Esophagus (tissue), 2 donors: ENCODE measurements around the gene COL4A1. TPM values are rescaled to one million over a fixed set of nuclear protein-coding genes. Genes with fewer than 3 reads are reported as not detected.

ENCODE experiments used
- H3K27ac ChIP-seq, 2 donors: one replicate each; pipeline ENCODE4 v1.5.1; 2013; ENCODE audit warnings: low read depth in 2 of 2, mild to moderate bottlenecking in 2 of 2, inconsistent platforms in 1 of 2, low read length in 1 of 2, moderate library complexity in 1 of 2
- H3K27me3 ChIP-seq, 2 donors: one replicate each; pipeline ENCODE4 v1.6.1; 2013; ENCODE audit warnings: low read length in 2 of 2, control low read depth in 1 of 2, mild to moderate bottlenecking in 1 of 2; ENCODE audit not compliant: insufficient read depth in 2 of 2, control insufficient read depth in 1 of 2
- H3K36me3 ChIP-seq, 2 donors: one replicate each; pipeline ENCODE4 v1.6.1; 2013; ENCODE audit warnings: low read length in 1 of 2; ENCODE audit not compliant: control insufficient read depth in 2 of 2, insufficient read depth in 2 of 2
- H3K4me1 ChIP-seq, 2 donors: one replicate each; pipeline ENCODE4 v1.6.1; 2013; ENCODE audit warnings: low read length in 1 of 2; ENCODE audit not compliant: control insufficient read depth in 2 of 2, insufficient read depth in 2 of 2
- H3K4me3 ChIP-seq, 2 donors: one replicate each; pipeline ENCODE4 v1.5.1; 2013; ENCODE audit warnings: low read length in 2 of 2, mild to moderate bottlenecking in 2 of 2, low read depth in 1 of 2, moderate library complexity in 1 of 2
- H3K9me3 ChIP-seq, 2 donors: one replicate each; pipeline ENCODE4 v1.6.1; 2013; ENCODE audit warnings: mild to moderate bottlenecking in 2 of 2, low read depth in 1 of 2, low read length in 1 of 2, moderate library complexity in 1 of 2; ENCODE audit not compliant: control insufficient read depth in 2 of 2, insufficient read depth in 1 of 2
- WGBS, 2 donors: extraction: QIAGEN DNeasy Blood & Tissue Kit; methylation state at CpG; one replicate each; pipeline ENCODE4 v1.1.7; 2013; 5-methylcytosine and 5-hydroxymethylcytosine counted together
- polyA plus RNA-seq, 2 donors: library from polyadenylated mRNA; stranded (reverse); fragments of 200-250 nt; gene quantifications; one replicate each; pipeline ENCODE4 v1.2.3, GENCODE V29; 2013
- donor health status: healthy with polysubstance abuse.
- donor health status: Bipolar disorder and iron deficiency.

Gene COL4A1
- polyA plus RNA-seq, 2 donors: 10.4 to 23.7 TPM

GRCh38 chr13:110266431-110266809, 40.5 kb downstream of the COL4A1 start:
- 78 to 79% methylated on average over 8 of the region's 8 CpGs for WGBS, 2 donors
- Histone ChIP-seq H3K9me3 (no peaks in the 10 kb centered on the region), H3K27me3 (no peaks in the 10 kb centered on the region), H3K4me1 (peaks cover 2 to 11% of the 10 kb centered on the region in 2 donors), H3K36me3 (no peaks in the 10 kb centered on the region), H3K27ac (peak overlapping the region in 1 of 2 donors; percentile 21), H3K4me3 (no peak overlapping the region)

- H3K27ac ChIP-seq: peak overlapping the region; percentile 11 to 21
- 61 to 64% methylated on average over 38 of the region's 38 CpGs for WGBS, 2 donors
- H3K4me3 ChIP-seq: no peak overlapping the region
- peaks cover 2 to 11% of the 10 kb centered on the region in 2 donors for H3K4me1 ChIP-seq
- no peaks in the 10 kb centered on the region for H3K36me3 ChIP-seq
- no peaks in the 10 kb centered on the region for H3K27me3 ChIP-seq
- H3K9me3 ChIP-seq: no peaks in the 10 kb centered on the region
Measured at GRCh38 chr13:110265682-110266430, 41.1 kb downstream of the COL4A1 start.

- Histone ChIP-seq H3K9me3 (no peaks in the 10 kb centered on the region), H3K36me3 (no peaks in the 10 kb centered on the region), H3K27me3 (no peaks in the 10 kb centered on the region), H3K4me1 (peaks cover 2 to 11% of the 10 kb centered on the region in 2 donors), H3K27ac (no peak overlapping the region), H3K4me3 (no peak overlapping the region)
- 69 to 79% methylated on average over 6 of the region's 6 CpGs for WGBS, 2 donors
Measured at GRCh38 chr13:110265341-110265681, 41.6 kb downstream of the COL4A1 start.

GRCh38 chr13:110264685-110265275, 42.2 kb downstream of the COL4A1 start:
- Histone ChIP-seq H3K27me3 (no peaks in the 10 kb centered on the region), H3K4me3 (no peak overlapping the region), H3K9me3 (no peaks in the 10 kb centered on the region), H3K27ac (peak overlapping the region; percentile 5 to 34), H3K4me1 (peaks cover 2 to 11% of the 10 kb centered on the region in 2 donors), H3K36me3 (no peaks in the 10 kb centered on the region)
- 83 to 87% methylated on average over 12 of the region's 12 CpGs for WGBS, 2 donors

GRCh38 chr13:110263888-110264287, 43.1 kb downstream of the COL4A1 start:
- H3K36me3 ChIP-seq: no peaks in the 10 kb centered on the region
- WGBS, 2 donors: 34 to 48% methylated on average over 5 of the region's 5 CpGs
- H3K9me3 ChIP-seq: no peaks in the 10 kb centered on the region
- H3K4me3 ChIP-seq: no peak overlapping the region
- peaks cover 2 to 12% of the 10 kb centered on the region in 2 donors for H3K4me1 ChIP-seq
- H3K27me3 ChIP-seq: no peaks in the 10 kb centered on the region
- peak overlapping the region in 1 of 2 donors; percentile 17 for H3K27ac ChIP-seq

- 76 to 85% methylated on average over 5 of the region's 5 CpGs for WGBS, 2 donors
- no peaks in the 10 kb centered on the region for H3K27me3 ChIP-seq
- H3K27ac ChIP-seq: no peak overlapping the region
- no peaks in the 10 kb centered on the region for H3K36me3 ChIP-seq
- no peak overlapping the region for H3K4me3 ChIP-seq
- no peaks in the 10 kb centered on the region for H3K9me3 ChIP-seq
- H3K4me1 ChIP-seq: peaks cover 2 to 8% of the 10 kb centered on the region in 2 donors
Measured at GRCh38 chr13:110263404-110263803, 43.6 kb downstream of the COL4A1 start.

GRCh38 chr13:110262508-110263291, 44.3 kb downstream of the COL4A1 start:
- H3K27me3 ChIP-seq: no peaks in the 10 kb centered on the region
- H3K4me1 ChIP-seq: peaks cover 2 to 8% of the 10 kb centered on the region in 2 donors
- 45 to 48% methylated on average over 11 of the region's 11 CpGs for WGBS, 2 donors
- peak overlapping the region in 1 of 2 donors; percentile 52 for H3K27ac ChIP-seq
- H3K36me3 ChIP-seq: no peaks in the 10 kb centered on the region
- no peaks in the 10 kb centered on the region for H3K9me3 ChIP-seq
- no peak overlapping the region for H3K4me3 ChIP-seq

GRCh38 chr13:110262082-110262436, 44.9 kb downstream of the COL4A1 start:
- no peaks in the 10 kb centered on the region for H3K27me3 ChIP-seq
- no peak overlapping the region for H3K27ac ChIP-seq
- peaks cover 2 to 6% of the 10 kb centered on the region in 2 donors for H3K4me1 ChIP-seq
- no peak overlapping the region for H3K4me3 ChIP-seq
- H3K9me3 ChIP-seq: no peaks in the 10 kb centered on the region
- WGBS, 2 donors: 83 to 84% methylated on average over 11 of the region's 11 CpGs
- H3K36me3 ChIP-seq: no peaks in the 10 kb centered on the region

- Histone ChIP-seq H3K27ac (peak overlapping the region in 1 of 2 donors; percentile 18), H3K4me1 (peaks cover 2 to 5% of the 10 kb centered on the region in 2 donors)
Measured at GRCh38 chr13:110261166-110262081, 45.5 kb downstream of the COL4A1 start.

More at GRCh38 chr13:110261166-110262081, 45.5 kb downstream of the COL4A1 start:
- Histone ChIP-seq H3K9me3 (no peaks in the 10 kb centered on the region), H3K27me3 (no peaks in the 10 kb centered on the region), H3K4me3 (no peak overlapping the region), H3K36me3 (no peaks in the 10 kb centered on the region)
- 79 to 80% methylated on average over 19 of the region's 19 CpGs for WGBS, 2 donors
